DOHH2 (cell line): ENCODE data around the gene C2orf76.

ENCODE experiments used
- EZH2phosphoT487 ChIP-seq: fragments of 200-600 bp; sonication (generic); IDR thresholded peaks from 2 replicates; pipeline ENCODE4 v1.6.1; 2017; ENCODE audit warnings: borderline replicate concordance, mild to moderate bottlenecking, antibody characterized with exemption, low read length, moderate library complexity, mixed read lengths
- TF ChIP-seq, protein P1 (sequence below): fragments of 200-600 bp; sonication (generic); IDR thresholded peaks from one replicate; pipeline ENCODE4 v1.5.1; 2014; ENCODE audit warnings: antibody characterized with exemption, mild to moderate bottlenecking, low read depth, low read length; ENCODE audit not compliant: poor library complexity, severe bottlenecking

DNA sequence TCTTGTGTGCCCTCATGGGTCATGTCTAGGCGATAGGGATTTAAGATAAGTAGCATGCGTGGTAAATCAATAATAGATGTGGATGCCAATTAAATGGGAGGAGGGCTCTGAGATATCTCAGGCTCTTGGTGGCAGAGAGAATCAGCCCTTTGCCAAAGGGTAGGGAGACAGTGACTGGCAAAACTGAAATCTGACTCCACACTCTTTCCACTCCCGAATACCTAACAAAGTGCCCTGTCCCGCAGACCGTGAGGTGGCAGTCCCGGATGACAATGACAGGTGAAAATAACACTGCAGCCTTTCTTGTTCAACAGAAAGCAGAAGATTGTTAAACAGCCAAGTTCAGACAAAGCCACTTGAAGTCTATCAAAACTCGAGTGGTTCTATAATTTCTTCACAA, 47.0 kb downstream of the C2orf76 start:
- TF ChIP-seq, protein P1, sequence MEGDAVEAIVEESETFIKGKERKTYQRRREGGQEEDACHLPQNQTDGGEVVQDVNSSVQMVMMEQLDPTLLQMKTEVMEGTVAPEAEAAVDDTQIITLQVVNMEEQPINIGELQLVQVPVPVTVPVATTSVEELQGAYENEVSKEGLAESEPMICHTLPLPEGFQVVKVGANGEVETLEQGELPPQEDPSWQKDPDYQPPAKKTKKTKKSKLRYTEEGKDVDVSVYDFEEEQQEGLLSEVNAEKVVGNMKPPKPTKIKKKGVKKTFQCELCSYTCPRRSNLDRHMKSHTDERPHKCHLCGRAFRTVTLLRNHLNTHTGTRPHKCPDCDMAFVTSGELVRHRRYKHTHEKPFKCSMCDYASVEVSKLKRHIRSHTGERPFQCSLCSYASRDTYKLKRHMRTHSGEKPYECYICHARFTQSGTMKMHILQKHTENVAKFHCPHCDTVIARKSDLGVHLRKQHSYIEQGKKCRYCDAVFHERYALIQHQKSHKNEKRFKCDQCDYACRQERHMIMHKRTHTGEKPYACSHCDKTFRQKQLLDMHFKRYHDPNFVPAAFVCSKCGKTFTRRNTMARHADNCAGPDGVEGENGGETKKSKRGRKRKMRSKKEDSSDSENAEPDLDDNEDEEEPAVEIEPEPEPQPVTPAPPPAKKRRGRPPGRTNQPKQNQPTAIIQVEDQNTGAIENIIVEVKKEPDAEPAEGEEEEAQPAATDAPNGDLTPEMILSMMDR: no peak
- TF ChIP-seq EZH2phosphoT487: no peak
